ENCODE data around the gene ADGRB2.

ADGRB2 gene

DNA sequence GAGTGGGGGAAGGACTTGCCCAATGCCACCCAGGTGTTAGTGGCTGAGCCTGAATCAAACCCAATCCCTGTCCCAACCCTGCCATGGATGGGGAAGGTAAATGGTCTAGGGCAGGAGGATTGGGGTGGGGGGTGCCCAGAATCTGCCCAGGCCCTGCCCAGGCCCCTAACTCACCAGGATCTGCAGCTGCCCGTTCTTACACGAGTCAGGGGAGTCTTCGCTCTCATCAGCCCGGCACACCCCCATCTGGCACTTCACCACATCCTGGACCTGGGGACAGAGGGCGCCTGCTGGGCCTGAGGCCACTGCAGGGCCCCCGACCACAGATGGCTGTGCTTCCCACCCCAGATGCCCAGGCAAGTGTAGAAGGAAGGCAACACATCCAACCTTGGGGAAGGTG lies 31.8 kb downstream of the ADGRB2 start:
- peaks cover 12% of the 10 kb centered on the region; the same call in 1 of the 2 replicates for H3K36me3 ChIP-seq (ENCODE audit: control insufficient read depth, insufficient read depth, low read length)
- no peaks in the 10 kb centered on the region for H3K4me1 ChIP-seq (ENCODE audit: control insufficient read depth, insufficient read depth, low read length)
- H3K27ac ChIP-seq (ENCODE audit: low read depth, low read length) = no peak overlapping the region
- H3K9me3 ChIP-seq (ENCODE audit: control insufficient read depth, insufficient read depth, low read length) = no peaks in the 10 kb centered on the region
- no peaks in the 10 kb centered on the region for H3K27me3 ChIP-seq (ENCODE audit: control insufficient read depth, insufficient read depth, low read length)
- H3K4me3 ChIP-seq (ENCODE audit: low read depth, low read length) = no peak overlapping the region
- H3K9ac ChIP-seq (ENCODE audit: low read depth, low read length) = no peak overlapping the region

- Histone ChIP-seq H3K9me3 (ENCODE audit: control insufficient read depth, insufficient read depth, low read length) (no peaks in the 10 kb centered on the region), H3K27ac (ENCODE audit: low read depth, low read length) (no peak overlapping the region), H3K4me1 (ENCODE audit: control insufficient read depth, insufficient read depth, low read length) (no peaks in the 10 kb centered on the region), H3K27me3 (ENCODE audit: control insufficient read depth, insufficient read depth, low read length) (no peaks in the 10 kb centered on the region), H3K4me3 (ENCODE audit: low read depth, low read length) (no peak overlapping the region), H3K36me3 (ENCODE audit: control insufficient read depth, insufficient read depth, low read length) (peaks cover 17% of the 10 kb centered on the region; the same call in 1 of the 2 replicates), H3K9ac (ENCODE audit: low read depth, low read length) (no peak overlapping the region)
These were observed 33.0 kb downstream of the ADGRB2 start for GRCh38 chr1:31731049-31731565.

GRCh38 chr1:31730336-31731048 lies 33.6 kb downstream of the ADGRB2 start:
- H3K27me3 ChIP-seq (ENCODE audit: control insufficient read depth, insufficient read depth, low read length) = no peaks in the 10 kb centered on the region
- peaks cover 2% of the 10 kb centered on the region; the same call in 1 of the 2 replicates for H3K4me1 ChIP-seq (ENCODE audit: control insufficient read depth, insufficient read depth, low read length)
- no peaks in the 10 kb centered on the region for H3K9me3 ChIP-seq (ENCODE audit: control insufficient read depth, insufficient read depth, low read length)
- no peak overlapping the region for H3K27ac ChIP-seq (ENCODE audit: low read depth, low read length)
- no peak overlapping the region for H3K4me3 ChIP-seq (ENCODE audit: low read depth, low read length)
- no peak overlapping the region for H3K9ac ChIP-seq (ENCODE audit: low read depth, low read length)
- H3K36me3 ChIP-seq (ENCODE audit: control insufficient read depth, insufficient read depth, low read length) = peaks cover 17% of the 10 kb centered on the region; the same call in 1 of the 2 replicates

DNA sequence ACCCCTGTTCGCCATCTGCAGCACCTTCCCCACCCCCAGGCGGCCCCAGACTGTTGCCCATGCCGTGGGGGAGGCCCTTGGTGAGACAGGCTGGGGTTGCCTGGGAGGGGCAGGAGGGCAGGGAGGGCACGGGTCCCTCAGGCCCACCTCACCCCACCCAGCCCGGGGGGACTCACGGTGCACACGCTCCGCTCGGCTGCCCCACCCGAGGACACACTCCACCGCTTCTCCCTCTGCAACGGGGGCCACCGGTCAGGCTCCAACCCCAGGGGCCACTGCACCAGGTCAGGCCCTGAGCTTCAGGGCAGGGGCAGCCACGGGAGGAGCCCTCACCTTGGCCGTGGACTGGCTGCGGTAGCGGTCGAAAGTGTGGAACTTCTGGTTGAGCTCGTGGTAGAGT lies 36.3 kb downstream of the ADGRB2 start:
- no peak overlapping the region for H3K4me3 ChIP-seq (ENCODE audit: low read depth, low read length)
- H3K27me3 ChIP-seq (ENCODE audit: control insufficient read depth, insufficient read depth, low read length) = no peaks in the 10 kb centered on the region
- H3K4me1 ChIP-seq (ENCODE audit: control insufficient read depth, insufficient read depth, low read length) = peaks cover 5% of the 10 kb centered on the region; the same call in 1 of the 2 replicates
- H3K9ac ChIP-seq (ENCODE audit: low read depth, low read length) = no peak overlapping the region
- peaks cover 17% of the 10 kb centered on the region; the same call in 1 of the 2 replicates for H3K36me3 ChIP-seq (ENCODE audit: control insufficient read depth, insufficient read depth, low read length)
- no peaks in the 10 kb centered on the region for H3K9me3 ChIP-seq (ENCODE audit: control insufficient read depth, insufficient read depth, low read length)
- no peak overlapping the region for H3K27ac ChIP-seq (ENCODE audit: low read depth, low read length)

- no peak overlapping the region for H3K27ac ChIP-seq (ENCODE audit: low read depth, low read length)
- no peak overlapping the region for H3K9ac ChIP-seq (ENCODE audit: low read depth, low read length)
- no peaks in the 10 kb centered on the region for H3K27me3 ChIP-seq (ENCODE audit: control insufficient read depth, insufficient read depth, low read length)
- peaks cover 17% of the 10 kb centered on the region; the same call in 1 of the 2 replicates for H3K36me3 ChIP-seq (ENCODE audit: control insufficient read depth, insufficient read depth, low read length)
- no peak overlapping the region for H3K4me3 ChIP-seq (ENCODE audit: low read depth, low read length)
- no peaks in the 10 kb centered on the region for H3K9me3 ChIP-seq (ENCODE audit: control insufficient read depth, insufficient read depth, low read length)
- H3K4me1 ChIP-seq (ENCODE audit: control insufficient read depth, insufficient read depth, low read length) = peaks cover 5% of the 10 kb centered on the region; the same call in 1 of the 2 replicates
These were observed 36.9 kb downstream of the ADGRB2 start for GRCh38 chr1:31727195-31727594.

DNA sequence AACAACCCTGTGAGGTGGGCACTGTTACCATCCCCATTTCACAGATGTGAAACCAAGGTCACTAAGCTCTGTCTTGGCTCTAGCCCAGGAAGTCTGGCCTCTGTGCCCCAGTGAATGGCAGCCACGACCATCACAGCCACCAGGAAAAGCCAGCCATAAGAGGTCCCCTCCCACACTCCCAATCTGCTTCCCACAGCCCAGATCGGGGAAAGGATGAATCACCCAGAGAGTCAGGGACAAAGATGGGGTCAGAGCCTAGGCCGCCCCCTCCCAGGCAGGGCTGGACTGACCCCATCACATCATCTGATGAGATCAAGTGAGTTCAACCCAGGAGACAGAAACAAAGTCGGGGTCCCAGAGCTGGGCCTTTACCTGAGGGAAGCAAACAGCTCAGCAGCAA lies 37.4 kb downstream of the ADGRB2 start:
- Histone ChIP-seq H3K36me3 (ENCODE audit: control insufficient read depth, insufficient read depth, low read length) (peaks cover 13% of the 10 kb centered on the region; the same call in 1 of the 2 replicates), H3K4me3 (ENCODE audit: low read depth, low read length) (no peak overlapping the region), H3K27me3 (ENCODE audit: control insufficient read depth, insufficient read depth, low read length) (no peaks in the 10 kb centered on the region), H3K9ac (ENCODE audit: low read depth, low read length) (no peak overlapping the region), H3K4me1 (ENCODE audit: control insufficient read depth, insufficient read depth, low read length) (peaks cover 5% of the 10 kb centered on the region; the same call in 1 of the 2 replicates), H3K27ac (ENCODE audit: low read depth, low read length) (no peak overlapping the region), H3K9me3 (ENCODE audit: control insufficient read depth, insufficient read depth, low read length) (no peaks in the 10 kb centered on the region)

- H3K4me1 ChIP-seq (ENCODE audit: control insufficient read depth, insufficient read depth, low read length) = peaks cover 5% of the 10 kb centered on the region; the same call in 1 of the 2 replicates
- H3K4me3 ChIP-seq (ENCODE audit: low read depth, low read length) = no peak overlapping the region
- no peaks in the 10 kb centered on the region for H3K27me3 ChIP-seq (ENCODE audit: control insufficient read depth, insufficient read depth, low read length)
- H3K9ac ChIP-seq (ENCODE audit: low read depth, low read length) = no peak overlapping the region
- no peaks in the 10 kb centered on the region for H3K9me3 ChIP-seq (ENCODE audit: control insufficient read depth, insufficient read depth, low read length)
- no peak overlapping the region for H3K27ac ChIP-seq (ENCODE audit: low read depth, low read length)
- H3K36me3 ChIP-seq (ENCODE audit: control insufficient read depth, insufficient read depth, low read length) = peaks cover 12% of the 10 kb centered on the region; the same call in 1 of the 2 replicates
These were observed 38.2 kb downstream of the ADGRB2 start for GRCh38 chr1:31725777-31726535.

GRCh38 chr1:31725134-31725533 lies 39.0 kb downstream of the ADGRB2 start:
- H3K36me3 ChIP-seq (ENCODE audit: control insufficient read depth, insufficient read depth, low read length) = peaks cover 7% of the 10 kb centered on the region; the same call in 1 of the 2 replicates
- H3K4me1 ChIP-seq (ENCODE audit: control insufficient read depth, insufficient read depth, low read length) = peaks cover 5% of the 10 kb centered on the region; the same call in 1 of the 2 replicates
- no peak overlapping the region for H3K4me3 ChIP-seq (ENCODE audit: low read depth, low read length)

DNA sequence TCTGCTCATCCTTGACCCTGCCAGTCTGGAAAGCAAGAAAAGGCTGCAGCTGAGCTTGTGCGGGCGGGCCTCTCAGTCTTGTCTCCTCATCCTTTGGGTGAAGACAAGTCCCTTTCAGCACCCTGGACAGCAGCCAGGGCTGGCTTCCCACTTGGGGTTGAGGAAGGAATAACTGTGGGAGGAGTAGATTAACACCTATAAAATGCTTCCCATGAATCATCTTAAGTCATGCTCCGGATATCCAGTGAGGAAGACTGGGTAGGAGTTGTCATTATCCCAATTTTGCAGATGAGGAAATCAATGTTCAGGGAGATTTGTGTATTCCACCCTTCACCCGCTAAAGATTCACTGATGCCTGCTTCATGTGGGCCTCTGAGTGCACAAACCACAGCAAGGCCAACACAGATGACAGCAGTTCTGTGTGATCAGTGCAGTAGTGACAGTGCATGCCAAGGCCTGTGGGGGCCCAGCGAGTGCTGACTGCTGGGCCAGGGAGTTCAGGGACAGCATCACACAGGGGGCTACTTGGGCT lies 40.2 kb downstream of the ADGRB2 start:
- H3K27ac ChIP-seq (ENCODE audit: low read depth, low read length) = no peak overlapping the region
- no peaks in the 10 kb centered on the region for H3K9me3 ChIP-seq (ENCODE audit: control insufficient read depth, insufficient read depth, low read length)
- H3K4me1 ChIP-seq (ENCODE audit: control insufficient read depth, insufficient read depth, low read length) = peaks cover 5% of the 10 kb centered on the region; the same call in 1 of the 2 replicates
- H3K27me3 ChIP-seq (ENCODE audit: control insufficient read depth, insufficient read depth, low read length) = no peaks in the 10 kb centered on the region
- H3K36me3 ChIP-seq (ENCODE audit: control insufficient read depth, insufficient read depth, low read length) = peaks cover 6% of the 10 kb centered on the region; the same call in 1 of the 2 replicates
- no peak overlapping the region for H3K9ac ChIP-seq (ENCODE audit: low read depth, low read length)
- no peak overlapping the region for H3K4me3 ChIP-seq (ENCODE audit: low read depth, low read length)

More at GRCh38 chr1:31725134-31725533, 39.0 kb downstream of the ADGRB2 start:
- no peak overlapping the region for H3K27ac ChIP-seq (ENCODE audit: low read depth, low read length)
- H3K27me3 ChIP-seq (ENCODE audit: control insufficient read depth, insufficient read depth, low read length) = no peaks in the 10 kb centered on the region
- H3K9me3 ChIP-seq (ENCODE audit: control insufficient read depth, insufficient read depth, low read length) = no peaks in the 10 kb centered on the region
- H3K9ac ChIP-seq (ENCODE audit: low read depth, low read length) = no peak overlapping the region

- H3K4me1 ChIP-seq (ENCODE audit: control insufficient read depth, insufficient read depth, low read length) = peaks cover 4% of the 10 kb centered on the region
- H3K27ac ChIP-seq (ENCODE audit: low read depth, low read length) = no peak overlapping the region
- no peak overlapping the region for H3K9ac ChIP-seq (ENCODE audit: low read depth, low read length)
- H3K4me3 ChIP-seq (ENCODE audit: low read depth, low read length) = no peak overlapping the region
- no peaks in the 10 kb centered on the region for H3K36me3 ChIP-seq (ENCODE audit: control insufficient read depth, insufficient read depth, low read length)
- no peaks in the 10 kb centered on the region for H3K27me3 ChIP-seq (ENCODE audit: control insufficient read depth, insufficient read depth, low read length)
- H3K9me3 ChIP-seq (ENCODE audit: control insufficient read depth, insufficient read depth, low read length) = no peaks in the 10 kb centered on the region
These were observed 45.7 kb downstream of the ADGRB2 start for GRCh38 chr1:31718327-31718897.
